NCI-H69 (cell line): ENCODE results near the gene TMEM119.
A peak's percentile ranks its signal among the peaks of the same experiment; 100 is the strongest.
"Not testable (repeated sequence)": the region's sequence is repeated elsewhere in the genome, so short reads cannot be mapped to it uniquely, and the experiment has no call there.

Source experiments
- DNase-seq: peaks from one replicate; lab custom pipeline; 2025; lab: John Stamatoyannopoulos, UW

TMEM119 gene

DNA sequence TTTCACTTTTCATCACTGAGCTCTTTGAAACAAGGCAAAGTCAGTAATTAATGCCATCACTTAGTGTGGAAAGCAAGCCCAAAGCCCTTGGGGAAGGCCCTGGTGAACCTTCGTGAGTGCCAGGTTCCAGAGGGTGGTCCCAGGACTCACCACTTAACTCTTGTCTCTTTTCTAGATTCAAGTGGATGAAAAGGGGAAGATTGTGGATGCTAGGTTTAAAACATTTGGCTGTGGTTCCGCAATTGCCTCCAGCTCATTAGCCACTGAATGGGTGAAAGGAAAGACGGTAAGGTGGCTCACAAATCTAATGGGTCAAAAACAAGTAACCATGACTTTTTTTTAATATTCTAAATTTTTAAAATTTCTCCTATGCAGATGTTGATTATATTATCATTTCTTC, 32.7 kb downstream of the TMEM119 start:
- no peak for DNase-seq

DNA sequence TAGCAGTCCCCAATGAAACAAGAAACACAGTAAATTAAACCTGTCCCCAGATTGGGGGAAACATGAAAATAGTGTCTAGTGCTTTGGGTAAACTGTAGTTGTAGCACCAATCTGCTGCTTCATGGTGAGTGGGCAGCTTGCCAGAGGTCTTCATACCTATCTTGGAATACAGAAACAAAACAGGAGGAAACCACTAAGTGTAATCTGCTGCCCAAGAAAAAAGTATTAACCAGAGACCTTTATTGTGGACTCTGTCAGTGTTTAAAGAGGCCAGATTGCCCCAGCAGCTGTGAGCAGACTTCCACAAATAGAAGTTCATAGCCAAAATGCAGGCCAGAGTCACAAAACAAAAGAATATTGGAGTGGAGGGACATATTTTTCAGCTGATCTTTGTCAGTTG, 33.2 kb downstream of the TMEM119 start:
- DNase-seq: peak; percentile 33

DNA sequence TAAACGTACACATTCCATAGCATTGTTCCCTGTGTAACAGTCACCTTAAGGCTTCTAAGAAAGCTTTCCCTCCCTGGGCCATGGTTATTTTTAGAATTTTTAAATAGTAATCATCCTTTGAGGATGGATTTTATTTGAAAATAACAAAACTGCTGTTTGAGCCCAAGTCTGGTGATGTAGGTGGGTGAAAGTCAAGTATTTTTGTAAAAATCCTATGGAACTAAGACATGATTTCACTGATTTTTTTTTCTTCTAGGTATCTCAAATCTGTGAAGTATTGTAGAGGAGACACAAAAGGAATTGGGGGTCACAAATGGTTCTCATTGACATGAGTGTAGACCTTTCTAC, 34.1 kb downstream of the TMEM119 start:
- no peak for DNase-seq

DNA sequence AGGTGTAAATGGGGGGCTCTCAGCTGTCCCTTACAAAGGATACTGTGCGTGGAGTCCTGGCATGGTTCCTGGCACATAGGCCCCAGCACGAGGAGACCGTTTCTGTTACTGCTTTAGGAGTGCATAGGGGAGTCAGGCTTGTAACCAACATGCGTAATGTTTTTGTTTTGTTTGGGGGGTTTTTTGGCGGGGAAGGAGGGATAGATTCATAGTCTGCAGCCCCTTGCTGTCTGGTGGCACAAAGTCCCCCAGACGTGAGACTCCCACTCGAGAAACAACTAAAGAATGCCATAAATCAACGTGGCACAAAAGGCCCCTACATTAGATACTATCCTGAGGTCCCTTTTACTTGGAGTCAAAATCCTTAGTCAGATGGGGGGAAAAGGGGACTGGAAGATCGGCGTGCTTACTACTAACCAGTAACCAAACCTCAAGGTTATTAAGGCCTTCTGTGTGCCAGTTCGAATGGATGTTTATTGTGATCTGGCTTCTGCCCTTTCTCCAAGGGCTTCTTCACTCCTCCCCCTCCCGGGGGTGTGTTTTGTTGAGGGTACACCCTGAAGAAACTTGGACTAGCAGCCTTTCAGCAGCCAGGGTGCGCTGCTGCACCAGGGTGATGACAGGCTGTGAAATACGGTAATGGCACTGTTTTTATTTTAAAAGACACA, 34.6 kb downstream of the TMEM119 start:
- peak; percentile 93 for DNase-seq

DNA sequence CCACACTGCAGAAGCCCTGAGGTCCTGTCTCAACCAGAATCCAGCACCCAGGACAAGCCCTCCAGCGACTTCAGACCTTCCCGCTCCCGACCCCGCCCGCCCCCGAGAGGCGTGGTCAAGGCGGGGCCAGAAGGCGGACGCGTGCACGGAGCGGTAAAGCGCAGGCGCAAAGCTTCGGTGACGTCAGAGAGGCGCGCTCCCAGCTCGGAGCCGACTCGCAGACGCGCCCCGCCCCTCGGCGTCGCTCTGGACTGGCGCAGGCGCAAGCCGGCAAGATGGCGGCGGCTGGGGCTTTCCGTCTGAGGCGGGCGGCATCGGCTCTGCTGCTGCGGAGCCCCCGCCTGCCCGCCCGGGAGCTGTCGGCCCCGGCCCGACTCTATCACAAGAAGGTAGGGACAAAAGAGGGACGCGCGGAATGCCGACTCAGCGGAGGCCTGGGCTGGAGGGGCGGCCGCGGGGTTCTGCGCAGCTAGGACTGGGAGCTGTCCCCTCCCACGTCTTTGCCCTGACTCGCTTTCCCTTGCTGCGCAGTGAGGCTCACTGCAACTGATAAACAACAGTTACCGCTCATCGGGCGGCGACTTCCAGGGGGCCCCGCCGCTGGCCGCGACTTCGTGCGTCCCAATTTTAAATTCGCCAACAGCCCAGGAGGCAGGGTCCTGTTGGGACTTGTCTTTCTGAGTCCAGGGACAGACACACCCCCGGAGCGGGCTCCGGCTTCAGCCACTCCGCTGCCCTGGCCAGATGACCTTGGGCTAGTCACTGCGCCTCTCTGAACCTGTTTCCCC, 35.3 kb downstream of the TMEM119 start, which contains the start of gene ISCU:
ISCU (plus strand) TSS at position 249 of the 788 bp plus-strand sequence; CDS start at position 276, 27 bp downstream.
- peak; percentile 99 for DNase-seq

DNA sequence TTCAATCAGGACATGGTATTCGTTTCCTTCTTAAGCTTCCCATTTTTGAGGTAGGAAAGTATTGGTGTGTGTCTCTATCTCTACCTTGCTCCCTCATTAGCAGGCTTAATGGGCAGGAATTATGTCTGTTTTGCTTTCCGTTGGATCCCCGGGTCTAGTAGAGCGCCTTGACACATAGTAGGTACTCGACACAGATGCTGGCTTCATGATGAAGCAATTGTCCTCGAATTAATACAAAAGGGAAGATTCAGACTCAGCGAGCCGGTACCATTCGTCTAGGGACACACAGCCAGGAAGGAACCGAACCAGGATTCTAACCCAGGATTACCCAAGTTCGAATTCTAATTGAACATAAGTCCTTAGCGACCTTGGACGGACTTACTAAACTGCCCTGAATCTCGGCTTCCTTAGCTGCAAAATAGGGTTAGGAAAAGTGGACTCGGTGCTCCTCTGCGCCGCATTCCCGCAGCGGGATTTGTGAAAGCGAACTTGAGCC, 36.0 kb downstream of the TMEM119 start:
- peak; percentile 77 for DNase-seq

DNA sequence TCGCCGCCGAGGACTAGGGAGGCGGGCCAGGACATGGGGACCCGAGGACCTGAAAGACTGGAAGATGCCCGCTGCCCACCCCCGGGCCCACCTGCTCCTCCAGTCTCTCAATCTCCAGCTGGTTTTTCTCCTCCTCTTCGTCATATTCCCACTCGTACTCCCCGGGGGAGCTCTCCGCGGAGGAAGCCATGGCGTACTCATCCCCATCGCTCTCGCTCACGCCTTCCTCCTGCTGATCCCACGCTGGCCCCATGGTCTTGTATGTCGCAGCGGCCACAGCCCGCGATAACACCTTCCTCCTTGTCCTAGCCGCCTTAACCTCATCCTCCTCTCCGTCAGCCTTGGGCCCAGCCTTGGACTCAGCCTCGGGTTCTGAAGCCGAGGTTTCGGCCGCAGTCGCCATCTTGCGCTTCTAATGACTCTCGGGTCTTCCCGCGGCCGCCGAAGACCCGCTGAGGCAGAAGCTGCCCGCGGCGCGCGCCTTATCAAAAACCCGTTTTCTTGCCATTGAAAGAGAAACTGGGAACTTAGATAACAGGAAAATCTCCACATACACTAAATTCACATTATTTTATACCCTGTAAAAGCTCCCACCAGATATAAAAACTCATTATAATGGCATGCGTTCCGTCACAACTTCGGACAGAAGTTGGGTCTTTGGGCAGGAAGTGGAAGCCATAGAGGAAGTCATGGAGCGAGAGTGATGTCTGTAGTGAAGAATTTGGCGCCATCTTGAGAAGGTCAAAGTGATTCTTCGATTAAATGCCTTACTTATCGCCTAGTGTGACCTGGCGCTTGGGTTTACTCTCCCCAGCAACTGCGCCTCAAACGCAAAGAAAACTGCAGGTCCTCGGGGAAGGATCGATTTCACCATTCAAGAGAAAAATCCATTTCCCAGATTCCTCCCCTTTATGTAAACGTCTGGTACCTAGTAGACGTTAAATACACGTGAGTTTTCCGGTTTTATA, 36.8 kb downstream of the TMEM119 start, which contains the start of gene SART3:
SART3 (minus strand) TSS at position 422 of the 968 bp plus-strand sequence; CDS start at position 403, 19 bp downstream.
- peak; percentile 96 for DNase-seq

DNA sequence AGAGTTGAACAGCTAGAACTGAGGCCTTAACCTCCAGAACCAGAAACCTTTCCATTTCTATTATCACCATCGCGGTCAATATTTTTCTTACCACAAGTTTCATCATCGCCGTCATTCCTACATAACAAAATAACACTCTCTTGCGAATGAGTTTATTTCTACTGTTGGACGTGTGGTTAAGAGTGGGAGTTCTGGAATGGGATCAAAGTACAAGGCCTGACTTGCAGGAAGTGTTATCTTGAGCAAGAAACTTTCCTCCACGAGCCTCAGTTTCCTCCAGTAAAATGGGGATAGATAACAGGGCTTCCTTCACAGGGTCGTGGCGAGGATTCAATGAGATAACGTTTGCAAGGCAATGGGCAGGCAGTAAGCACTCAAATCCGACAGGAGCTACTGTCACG, 37.6 kb downstream of the TMEM119 start:
- DNase-seq: no peak

DNA sequence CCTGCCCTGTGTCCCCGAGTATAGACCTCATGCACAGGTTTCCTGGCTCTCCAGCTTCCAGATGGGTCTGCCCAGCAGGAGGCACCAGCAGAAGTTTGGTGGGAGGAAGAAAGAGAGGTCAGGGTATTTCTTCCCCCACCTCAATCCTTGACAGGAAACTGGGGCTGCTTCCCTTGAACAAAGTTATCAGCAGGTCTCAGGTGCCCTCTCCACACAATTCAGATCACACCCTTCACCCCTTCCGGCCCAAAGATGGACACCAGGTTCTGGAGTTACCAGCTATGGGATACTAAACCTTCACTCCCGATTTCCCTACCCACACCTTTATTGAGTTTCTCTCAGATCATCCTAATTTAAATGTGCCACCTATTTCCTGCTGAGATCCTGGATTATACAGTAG, 38.1 kb downstream of the TMEM119 start:
- no peak for DNase-seq

DNA sequence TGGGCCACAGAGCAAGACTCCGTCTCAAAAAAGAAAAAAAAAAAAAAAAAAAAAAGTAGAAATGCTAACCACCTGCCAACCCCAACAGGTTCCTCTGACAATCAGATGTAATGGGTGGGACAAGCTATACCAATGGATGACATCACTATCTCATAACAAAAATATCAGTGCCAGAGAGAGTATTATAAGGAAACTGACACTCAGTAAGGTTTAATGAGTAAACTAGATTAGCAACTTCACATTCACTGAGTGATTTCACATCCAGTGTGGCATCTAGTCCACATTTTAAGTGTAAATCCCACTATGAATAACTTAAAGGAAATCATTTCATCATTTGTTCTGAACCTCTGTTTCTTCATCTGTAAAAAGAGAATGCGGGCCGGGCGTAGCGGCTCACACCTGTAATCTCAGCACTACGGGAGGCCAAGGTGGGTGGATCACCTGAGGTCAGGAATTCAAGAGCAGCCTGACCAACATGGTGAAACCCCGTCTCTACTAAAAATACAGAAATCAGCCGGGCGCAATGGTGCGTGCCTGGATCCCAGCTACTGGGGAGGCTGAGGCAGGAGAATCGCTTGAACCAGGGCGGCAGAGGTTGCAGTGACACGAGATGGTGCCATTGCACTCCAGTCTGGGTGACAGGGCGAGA, 38.8 kb downstream of the TMEM119 start:
- DNase-seq: no peak

DNA sequence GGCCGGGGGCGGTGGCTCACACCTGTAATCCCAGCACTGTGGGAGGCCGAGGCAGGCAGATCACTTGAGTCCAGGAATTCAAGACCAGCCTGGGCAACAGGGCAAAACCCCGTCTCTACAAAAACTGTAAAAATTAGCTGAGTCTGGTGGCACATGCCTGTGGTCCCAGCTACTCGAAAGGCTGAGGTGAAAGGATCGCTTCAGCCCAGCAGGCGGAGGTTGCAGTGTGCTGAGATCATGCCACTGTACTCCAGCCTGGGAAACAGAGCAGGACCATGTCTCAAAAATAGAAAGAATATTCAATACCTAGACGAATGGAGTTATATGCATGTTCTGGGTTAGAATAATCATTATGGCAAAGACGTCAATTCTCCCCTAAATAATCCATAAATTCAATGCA, 42.5 kb downstream of the TMEM119 start:
- DNase-seq: not testable (repeated sequence)

DNA sequence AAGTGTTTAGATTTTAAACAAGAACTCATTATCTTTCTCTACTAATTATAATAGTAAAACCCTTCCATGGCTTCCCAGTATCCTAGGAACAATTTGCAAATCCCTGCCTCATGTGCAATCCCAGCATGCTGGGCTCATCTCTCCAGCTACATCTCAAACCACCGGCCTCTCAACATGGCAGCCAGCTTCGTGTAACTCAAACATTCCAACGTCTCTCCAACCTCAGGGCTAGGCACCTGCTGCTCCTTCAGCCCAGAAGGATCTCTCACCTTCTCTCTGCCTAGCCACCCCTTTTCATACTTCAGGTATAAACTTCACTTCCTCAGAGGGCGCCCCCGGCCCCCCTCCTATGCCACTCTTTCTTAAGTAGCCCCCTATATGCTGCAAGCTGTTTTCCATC, 44.1 kb downstream of the TMEM119 start:
- DNase-seq: no peak

DNA sequence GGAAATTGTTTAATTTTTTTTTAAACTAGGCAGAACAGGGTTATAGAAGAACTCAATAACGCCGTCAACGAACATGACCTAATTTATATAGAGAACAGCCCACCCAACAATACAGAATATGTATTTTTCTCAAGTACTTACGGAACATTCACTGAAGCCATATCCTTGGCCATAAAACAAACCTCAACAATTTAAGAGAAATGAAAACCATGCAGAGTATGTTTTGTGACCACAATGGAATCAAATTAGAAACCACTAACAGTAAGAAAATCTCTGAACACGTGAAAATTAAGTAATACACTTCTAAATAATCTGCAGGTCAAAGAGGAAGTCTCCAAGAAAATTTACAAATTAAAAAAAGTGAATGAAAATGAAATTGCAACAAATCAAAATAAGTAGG, 46.3 kb downstream of the TMEM119 start:
- DNase-seq: no peak

DNA sequence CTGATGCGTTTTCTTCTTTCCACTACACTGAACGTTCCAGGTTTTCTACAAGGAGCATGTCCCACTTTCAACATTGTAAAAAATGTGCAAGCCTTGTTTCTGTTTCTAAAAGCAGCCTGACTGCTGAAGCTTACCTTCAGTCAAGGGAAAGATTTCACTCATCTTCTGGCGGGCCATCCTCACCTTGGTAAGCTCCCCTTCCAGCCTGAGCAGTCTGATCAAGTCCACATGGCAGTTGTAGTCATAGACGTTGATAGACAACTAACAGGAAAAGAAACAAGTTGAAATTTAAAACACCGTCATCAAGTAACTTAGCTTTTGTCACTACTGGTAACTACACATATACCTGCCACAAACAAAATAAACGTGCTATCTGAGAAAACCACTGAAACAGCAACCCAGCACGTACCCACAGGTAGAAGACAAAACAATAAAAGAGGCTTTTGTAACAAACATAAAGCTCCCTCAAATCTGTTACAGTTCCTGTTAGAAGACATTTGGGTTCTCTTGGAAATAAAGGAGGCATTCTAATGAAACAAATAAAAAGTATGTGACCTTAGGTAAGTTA, 48.8 kb downstream of the TMEM119 start:
- no peak for DNase-seq

DNA sequence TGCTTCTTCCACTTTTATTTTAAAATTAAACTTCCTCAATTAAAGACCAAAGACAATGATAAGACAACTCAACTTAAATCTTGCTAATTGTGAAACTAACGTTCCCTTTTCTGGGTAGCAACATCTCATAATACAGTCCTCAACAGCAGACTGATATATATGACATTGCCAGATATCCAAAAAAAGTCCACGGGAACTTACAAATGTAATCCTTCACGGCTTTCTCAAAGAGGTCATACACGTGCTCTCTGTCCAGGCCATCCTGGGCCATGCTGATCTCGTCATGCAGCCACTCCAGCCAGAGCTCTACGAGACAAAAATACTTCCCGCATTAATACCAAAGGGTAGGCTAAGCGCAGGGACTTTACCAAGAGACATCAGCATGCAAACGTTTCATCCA, 50.2 kb downstream of the TMEM119 start:
- DNase-seq: no peak

DNA sequence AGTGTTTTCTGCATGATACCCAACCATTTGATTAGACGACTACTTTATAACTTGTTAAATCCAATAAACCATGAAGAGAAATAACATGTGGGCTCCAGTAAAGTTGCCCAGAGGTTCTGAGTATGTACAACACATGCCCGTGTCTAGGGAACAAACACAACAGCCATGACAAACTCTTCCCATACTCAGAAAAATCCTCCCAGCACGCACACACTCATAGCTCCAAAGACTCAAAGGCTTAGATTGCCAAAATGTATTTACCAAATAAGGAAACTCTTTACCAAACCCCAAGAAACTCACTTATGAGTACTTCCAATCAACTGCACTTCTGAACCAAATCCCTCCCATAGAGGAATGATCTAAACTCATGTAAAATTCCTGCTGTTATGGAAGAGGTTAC, 54.2 kb downstream of the TMEM119 start:
- DNase-seq: no peak

DNA sequence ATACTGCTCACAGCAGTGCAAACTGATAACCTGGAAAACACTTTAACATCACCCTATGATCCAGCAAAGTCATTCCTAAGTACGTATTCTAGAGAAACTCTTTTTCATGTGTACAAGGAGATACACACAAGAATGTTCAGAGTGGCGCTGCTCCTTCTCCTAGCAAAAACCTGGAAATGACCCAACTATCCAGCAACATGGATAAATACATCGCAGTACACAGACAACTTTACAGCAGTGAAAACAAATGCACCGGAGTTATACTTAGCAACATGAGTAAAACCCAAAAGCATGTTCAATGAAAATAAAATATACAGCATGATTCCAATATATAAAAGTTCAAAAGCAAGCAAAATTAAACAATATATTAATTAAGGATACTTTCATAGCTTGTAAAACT, 55.6 kb downstream of the TMEM119 start:
- no peak for DNase-seq
